ENCODE measurements around the gene IBSP.

The IBSP gene

DNA sequence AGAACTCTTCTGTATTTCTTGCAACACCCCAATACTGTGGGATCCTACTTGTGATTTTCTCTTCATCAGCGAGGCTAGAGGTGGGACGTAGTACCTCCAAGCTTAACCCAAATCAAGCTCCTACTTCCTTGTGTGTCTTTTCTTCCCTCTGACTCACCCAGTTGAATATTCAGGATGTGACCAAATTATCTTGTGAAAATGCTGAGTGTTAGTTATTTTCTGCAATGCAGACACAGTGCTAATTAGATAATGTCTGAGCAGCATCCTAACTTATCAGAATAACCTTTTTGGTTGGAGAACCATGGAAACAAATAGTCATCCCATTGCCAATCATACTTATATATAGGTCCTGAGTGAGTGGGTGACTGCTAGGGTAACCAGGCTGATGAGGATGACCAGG lies 35.8 kb downstream of the IBSP start:
- no peak for DNase-seq (ENCODE audit: low spot score)
- Histone ChIP-seq H3K9me3 (replicated peaks in 1 of 2; ENCODE audit: control insufficient read depth in 2 of 2, insufficient read depth in 1 of 2, low read depth in 1 of 2, low read length in 2 of 2) (no peaks in the 10 kb centered on the region), H3K18ac (ENCODE audit: low read length) (no peak overlapping the region), H3K4me2 (ENCODE audit: insufficient read depth, low read length, poor library complexity, severe bottlenecking) (no peak overlapping the region), H3K27me3 (ENCODE audit: control insufficient read depth in 3 of 3, insufficient read depth in 3 of 3, low read depth in 1 of 3, low read length in 3 of 3) (peaks cover 0 to 5% (median 0%) of the 10 kb centered on the region in 3 experiments), H4K8ac (ENCODE audit: low read depth, low read length) (no peak overlapping the region), H3K9ac (ENCODE audit: low read depth, low read length, poor library complexity) (no peak overlapping the region), H3K4ac (ENCODE audit: low read length) (no peak overlapping the region), H2AK5ac (ENCODE audit: low read depth, low read length) (no peak overlapping the region), H3K4me1 (ENCODE audit: control insufficient read depth in 2 of 2, insufficient read depth in 1 of 2, low read depth in 1 of 2, low read length in 2 of 2) (peaks cover 0 to 1% of the 10 kb centered on the region in 2 donors), H2BK12ac (ENCODE audit: low read length) (no peak overlapping the region), H2AFZ (ENCODE audit: low read length) (no peak overlapping the region), H3K79me1 (ENCODE audit: low read depth, low read length) (no peaks in the 10 kb centered on the region), H3K23ac (ENCODE audit: low read depth, low read length, poor library complexity) (no peak overlapping the region), H2BK15ac (ENCODE audit: low read length) (no peak overlapping the region), H2BK5ac (ENCODE audit: low read length) (no peak overlapping the region), H3K14ac (ENCODE audit: low read length) (no peak overlapping the region), H4K91ac (ENCODE audit: low read depth, low read length, poor library complexity) (no peak overlapping the region), H3K27ac (replicated peaks; ENCODE audit: low read length) (no peak overlapping the region), H2BK120ac (ENCODE audit: low read depth, low read length) (no peak overlapping the region), H3K36me3 (replicated peaks in 1 of 2; ENCODE audit: control insufficient read depth in 2 of 2, insufficient read depth in 2 of 2, low read length in 2 of 2) (no peaks in the 10 kb centered on the region), H3K4me3 (ENCODE audit: low read length in 2 of 2) (no peak overlapping the region)
- WGBS, 2 donors (ENCODE audit: extremely low coverage in 2 of 2, insufficient read length in 2 of 2, insufficient replicate concordance in 1 of 2), result no CpG with 5 or more reads among the region's 2 CpGs

DNA sequence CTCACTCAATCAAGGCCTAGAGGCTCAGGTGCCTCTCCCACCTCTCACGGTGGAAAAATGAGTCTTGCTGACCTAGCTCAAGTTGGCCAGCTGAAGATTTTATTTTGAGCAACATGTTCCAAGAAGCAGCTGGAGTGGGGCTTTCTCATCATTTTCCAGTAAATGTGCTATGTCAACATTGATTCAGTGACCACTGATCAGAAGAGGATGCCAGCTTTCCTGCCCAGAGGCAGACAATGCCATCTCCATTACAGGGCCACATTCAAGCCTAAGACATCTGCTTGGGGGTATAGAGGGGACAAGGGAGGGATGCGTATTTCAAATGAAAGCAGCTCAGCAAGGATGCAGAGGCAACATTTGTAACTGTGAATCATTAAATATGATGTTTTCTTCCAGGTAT lies 36.4 kb downstream of the IBSP start:
- H2BK5ac ChIP-seq (ENCODE audit: low read length), result no peak overlapping the region
- H2AK5ac ChIP-seq (ENCODE audit: low read depth, low read length), result no peak overlapping the region
- peaks cover 0 to 1% of the 10 kb centered on the region in 2 donors for H3K4me1 ChIP-seq (ENCODE audit: control insufficient read depth in 2 of 2, insufficient read depth in 1 of 2, low read depth in 1 of 2, low read length in 2 of 2)
- no peak overlapping the region for H4K91ac ChIP-seq (ENCODE audit: low read depth, low read length, poor library complexity)
- no peak overlapping the region for H3K18ac ChIP-seq (ENCODE audit: low read length)
- H3K14ac ChIP-seq (ENCODE audit: low read length), result no peak overlapping the region
- H3K79me1 ChIP-seq (ENCODE audit: low read depth, low read length), result no peaks in the 10 kb centered on the region
- no peak overlapping the region for H3K27ac ChIP-seq (replicated peaks; ENCODE audit: low read length)
- no peak overlapping the region for H2AFZ ChIP-seq (ENCODE audit: low read length)
- no peak overlapping the region for H2BK15ac ChIP-seq (ENCODE audit: low read length)
- no peak overlapping the region for H3K4ac ChIP-seq (ENCODE audit: low read length)
- no peak for DNase-seq (ENCODE audit: low spot score)
- peaks cover 0 to 5% (median 0%) of the 10 kb centered on the region in 3 experiments for H3K27me3 ChIP-seq (ENCODE audit: control insufficient read depth in 3 of 3, insufficient read depth in 3 of 3, low read depth in 1 of 3, low read length in 3 of 3)
- WGBS, 2 donors (ENCODE audit: extremely low coverage in 2 of 2, insufficient read length in 2 of 2, insufficient replicate concordance in 1 of 2), result no CpG with 5 or more reads among the region's 2 CpGs
- no peak overlapping the region for H2BK12ac ChIP-seq (ENCODE audit: low read length)
- H3K4me3 ChIP-seq (ENCODE audit: low read length in 2 of 2), result no peak overlapping the region
- H2BK120ac ChIP-seq (ENCODE audit: low read depth, low read length), result no peak overlapping the region
- no peaks in the 10 kb centered on the region for H3K36me3 ChIP-seq (replicated peaks in 1 of 2; ENCODE audit: control insufficient read depth in 2 of 2, insufficient read depth in 2 of 2, low read length in 2 of 2)
- H3K4me2 ChIP-seq (ENCODE audit: insufficient read depth, low read length, poor library complexity, severe bottlenecking), result no peak overlapping the region
- no peak overlapping the region for H4K8ac ChIP-seq (ENCODE audit: low read depth, low read length)
- H3K23ac ChIP-seq (ENCODE audit: low read depth, low read length, poor library complexity), result no peak overlapping the region
- no peak overlapping the region for H3K9ac ChIP-seq (ENCODE audit: low read depth, low read length, poor library complexity)
- no peaks in the 10 kb centered on the region for H3K9me3 ChIP-seq (replicated peaks in 1 of 2; ENCODE audit: control insufficient read depth in 2 of 2, insufficient read depth in 1 of 2, low read depth in 1 of 2, low read length in 2 of 2)

DNA sequence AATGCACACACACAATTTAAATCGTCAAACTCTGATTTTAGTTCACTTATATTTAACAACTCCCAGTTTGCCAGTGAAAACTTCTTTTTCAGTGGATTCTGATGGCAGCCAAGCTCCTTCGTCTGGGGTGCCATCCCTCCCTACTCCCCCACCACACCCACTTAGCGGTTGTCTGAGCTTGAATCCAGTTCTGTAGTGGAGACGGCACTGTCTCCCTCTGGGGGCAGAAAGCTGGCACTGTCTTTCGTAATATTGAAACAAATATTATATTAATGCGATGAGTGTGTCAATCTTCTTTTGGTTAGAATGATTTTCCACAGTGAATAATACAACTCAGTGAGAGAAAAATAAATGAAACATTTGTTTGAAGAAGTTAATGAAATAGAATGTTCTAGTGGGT lies 38.9 kb downstream of the IBSP start:
- DNase-seq (ENCODE audit: low spot score), result no peak
- no peak overlapping the region for H2BK5ac ChIP-seq (ENCODE audit: low read length)
- no peak overlapping the region for H3K27ac ChIP-seq (replicated peaks; ENCODE audit: low read length)
- no peak overlapping the region for H4K8ac ChIP-seq (ENCODE audit: low read depth, low read length)
- no peak overlapping the region for H3K4me2 ChIP-seq (ENCODE audit: insufficient read depth, low read length, poor library complexity, severe bottlenecking)
- H3K4ac ChIP-seq (ENCODE audit: low read length), result no peak overlapping the region
- no peak overlapping the region for H2BK12ac ChIP-seq (ENCODE audit: low read length)
- no peaks in the 10 kb centered on the region for H3K36me3 ChIP-seq (replicated peaks in 1 of 2; ENCODE audit: control insufficient read depth in 2 of 2, insufficient read depth in 2 of 2, low read length in 2 of 2)
- no CpG with 5 or more reads among the region's 6 CpGs for WGBS, 2 donors (ENCODE audit: extremely low coverage in 2 of 2, insufficient read length in 2 of 2, insufficient replicate concordance in 1 of 2)
- no peak overlapping the region for H2AK5ac ChIP-seq (ENCODE audit: low read depth, low read length)
- H2BK15ac ChIP-seq (ENCODE audit: low read length), result no peak overlapping the region
- H3K9ac ChIP-seq (ENCODE audit: low read depth, low read length, poor library complexity), result no peak overlapping the region
- no peaks in the 10 kb centered on the region for H3K4me1 ChIP-seq (ENCODE audit: control insufficient read depth in 2 of 2, insufficient read depth in 1 of 2, low read depth in 1 of 2, low read length in 2 of 2)
- H3K27me3 ChIP-seq (ENCODE audit: control insufficient read depth in 3 of 3, insufficient read depth in 3 of 3, low read depth in 1 of 3, low read length in 3 of 3), result peaks cover 0 to 5% (median 0%) of the 10 kb centered on the region in 3 experiments
- no peak overlapping the region for H3K23ac ChIP-seq (ENCODE audit: low read depth, low read length, poor library complexity)
- no peak overlapping the region for H4K91ac ChIP-seq (ENCODE audit: low read depth, low read length, poor library complexity)
- no peak overlapping the region for H3K18ac ChIP-seq (ENCODE audit: low read length)
- no peak overlapping the region for H3K14ac ChIP-seq (ENCODE audit: low read length)
- no peak overlapping the region for H3K4me3 ChIP-seq (ENCODE audit: low read length in 2 of 2)
- H3K79me1 ChIP-seq (ENCODE audit: low read depth, low read length), result no peaks in the 10 kb centered on the region
- H3K9me3 ChIP-seq (replicated peaks in 1 of 2; ENCODE audit: control insufficient read depth in 2 of 2, insufficient read depth in 1 of 2, low read depth in 1 of 2, low read length in 2 of 2), result no peaks in the 10 kb centered on the region
- H2AFZ ChIP-seq (ENCODE audit: low read length), result no peak overlapping the region
- H2BK120ac ChIP-seq (ENCODE audit: low read depth, low read length), result no peak overlapping the region

DNA sequence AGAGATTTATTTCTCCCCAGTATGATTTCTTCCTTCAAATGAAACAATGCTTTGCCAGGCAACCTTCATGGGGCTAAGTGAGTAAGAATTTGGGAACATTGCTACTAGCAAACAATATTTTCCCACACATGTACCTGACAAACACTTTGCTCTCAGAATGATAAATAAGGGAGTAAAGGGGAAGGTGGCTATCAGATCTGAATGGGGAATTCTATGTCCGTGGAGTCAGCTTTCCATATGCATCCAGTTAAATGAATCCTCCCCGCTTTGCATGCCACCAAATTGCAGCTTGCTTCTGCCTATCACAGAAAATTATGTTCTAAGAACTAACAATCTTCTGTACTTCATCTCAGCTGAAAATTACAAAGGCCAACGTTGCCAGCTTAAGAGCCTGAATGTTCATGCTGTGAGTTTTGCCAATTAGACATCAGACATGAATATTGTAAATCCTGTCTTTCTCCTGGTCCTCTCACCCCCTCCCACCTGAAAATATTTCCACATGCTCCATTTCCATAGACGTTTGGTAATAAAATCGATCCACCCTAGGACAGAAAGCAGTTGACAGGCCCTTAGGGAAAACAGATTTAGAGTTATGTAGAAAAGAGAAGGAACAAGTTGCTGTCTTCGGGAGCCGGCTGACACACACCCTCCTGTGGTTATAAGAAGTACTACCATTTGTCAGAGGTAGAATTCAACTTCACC lies 39.7 kb downstream of the IBSP start:
- Histone ChIP-seq H2BK120ac (ENCODE audit: low read depth, low read length) (no peak overlapping the region), H3K27ac (replicated peaks; ENCODE audit: low read length) (no peak overlapping the region), H4K91ac (ENCODE audit: low read depth, low read length, poor library complexity) (no peak overlapping the region), H2AK5ac (ENCODE audit: low read depth, low read length) (no peak overlapping the region), H2AFZ (ENCODE audit: low read length) (peak overlapping the region; percentile 76), H3K18ac (ENCODE audit: low read length) (no peak overlapping the region), H3K79me1 (ENCODE audit: low read depth, low read length) (no peaks in the 10 kb centered on the region), H2BK12ac (ENCODE audit: low read length) (no peak overlapping the region), H3K4me1 (ENCODE audit: control insufficient read depth in 2 of 2, insufficient read depth in 1 of 2, low read depth in 1 of 2, low read length in 2 of 2) (no peaks in the 10 kb centered on the region), H3K27me3 (ENCODE audit: control insufficient read depth in 3 of 3, insufficient read depth in 3 of 3, low read depth in 1 of 3, low read length in 3 of 3) (peaks cover 0 to 9% (median 0%) of the 10 kb centered on the region in 3 experiments), H3K9ac (ENCODE audit: low read depth, low read length, poor library complexity) (no peak overlapping the region), H3K4ac (ENCODE audit: low read length) (no peak overlapping the region), H3K23ac (ENCODE audit: low read depth, low read length, poor library complexity) (no peak overlapping the region), H2BK5ac (ENCODE audit: low read length) (no peak overlapping the region), H2BK15ac (ENCODE audit: low read length) (no peak overlapping the region), H3K36me3 (replicated peaks in 1 of 2; ENCODE audit: control insufficient read depth in 2 of 2, insufficient read depth in 2 of 2, low read length in 2 of 2) (no peaks in the 10 kb centered on the region), H3K9me3 (replicated peaks in 1 of 2; ENCODE audit: control insufficient read depth in 2 of 2, insufficient read depth in 1 of 2, low read depth in 1 of 2, low read length in 2 of 2) (no peaks in the 10 kb centered on the region), H3K14ac (ENCODE audit: low read length) (no peak overlapping the region), H4K8ac (ENCODE audit: low read depth, low read length) (no peak overlapping the region), H3K4me3 (ENCODE audit: low read length in 2 of 2) (no peak overlapping the region), H3K4me2 (ENCODE audit: insufficient read depth, low read length, poor library complexity, severe bottlenecking) (no peak overlapping the region)
- WGBS, 2 donors (ENCODE audit: extremely low coverage in 2 of 2, insufficient read length in 2 of 2, insufficient replicate concordance in 1 of 2), result no CpG with 5 or more reads among the region's 7 CpGs
- peak; percentile 12 for DNase-seq (ENCODE audit: low spot score)
